ENCODE data around the gene G2E3.

GRCh38 chr14:30521899-30522736 is 36.8 kb upstream of the G2E3 start:
- no peak for TF ChIP-seq BHLHE40 (IDR thresholded peaks at IDR 0.05; ENCODE audit: borderline replicate concordance)
- TF ChIP-seq ELF4 (IDR thresholded peaks at IDR 0.05), result no peak
- no peak for TF ChIP-seq SP1 (IDR thresholded peaks at IDR 0.05)
- TF ChIP-seq FOXM1 (IDR thresholded peaks at IDR 0.05; ENCODE audit: borderline replicate concordance), result no peak
- no peak for TF ChIP-seq ARNT (IDR thresholded peaks at IDR 0.05)
- no peak for TF ChIP-seq SUZ12 (IDR thresholded peaks at IDR 0.05)
- no peak for TF ChIP-seq PKNOX1 (IDR thresholded peaks at IDR 0.05)
- TF ChIP-seq CTBP1 (IDR thresholded peaks at IDR 0.05; ENCODE audit: borderline replicate concordance), result no peak
- TF ChIP-seq TARDBP (IDR thresholded peaks at IDR 0.05), result no peak
